GM12801 (cell line): ENCODE data around the gene SELENOI.

Experiments used
- CTCF ChIP-seq: IDR thresholded peaks from one replicate; pipeline ENCODE4 v1.5.1; 2011; ENCODE audit warnings: control low read depth; ENCODE audit not compliant: insufficient read length; ENCODE audit errors: extremely low read depth

The SELENOI gene

GRCh38 chr2:26380281-26380680 is 34.3 kb downstream of the SELENOI start:
- TF ChIP-seq CTCF: no peak

- no peak for TF ChIP-seq CTCF
These were observed 36.6 kb downstream of the SELENOI start for GRCh38 chr2:26382564-26382963.

GRCh38 chr2:26384183-26384582 is 38.2 kb downstream of the SELENOI start:
- no peak for TF ChIP-seq CTCF

GRCh38 chr2:26384597-26384996 is 38.7 kb downstream of the SELENOI start:
- TF ChIP-seq CTCF: no peak

GRCh38 chr2:26387189-26387588 is 41.2 kb downstream of the SELENOI start:
- no peak for TF ChIP-seq CTCF

- TF ChIP-seq CTCF: no peak
These were observed 48.8 kb downstream of the SELENOI start for GRCh38 chr2:26394694-26395093.

GRCh38 chr2:26395394-26395793 is 49.5 kb downstream of the SELENOI start:
- TF ChIP-seq CTCF: no peak
